Ectodermal cell (in vitro differentiated cells): ENCODE data around the gene SLC22A12.

Experiments used
- H3K27ac ChIP-seq: 2 replicates; pipeline ENCODE4 v1.7.0; 2013; ENCODE audit warnings: mild to moderate bottlenecking, low read depth, low read length; ENCODE audit not compliant: insufficient read depth, poor library complexity, severe bottlenecking
- H3K27me3 ChIP-seq: 2 replicates; pipeline ENCODE4 v1.7.0; 2013; ENCODE audit warnings: mild to moderate bottlenecking, low read length; ENCODE audit not compliant: insufficient read depth, control insufficient read depth, poor library complexity, severe bottlenecking
- H3K36me3 ChIP-seq: one replicate; pipeline ENCODE4 v1.7.0; 2013; ENCODE audit warnings: low read length; ENCODE audit not compliant: control insufficient read depth, insufficient read depth
- H3K4me1 ChIP-seq: one replicate; pipeline ENCODE4 v1.7.0; 2013; ENCODE audit warnings: low read length; ENCODE audit not compliant: control insufficient read depth, insufficient read depth
- H3K4me3 ChIP-seq: 2 replicates; pipeline ENCODE4 v1.7.0; 2013; ENCODE audit warnings: low read depth, low read length, control low read depth; ENCODE audit not compliant: insufficient read depth
- H3K9me3 ChIP-seq: 2 replicates; pipeline ENCODE4 v1.7.0; 2013; ENCODE audit warnings: mild to moderate bottlenecking, low read length, moderate library complexity; ENCODE audit not compliant: control insufficient read depth
- WGBS, 2 experiments: methylation state at CpG; one replicate each; pipeline ENCODE4 v1.1.7; 2013; ENCODE audit warnings: missing lambda C conversion rate in 2 of 2; 5-methylcytosine and 5-hydroxymethylcytosine counted together

The SLC22A12 gene

GRCh38 chr11:64624883-64625481 lies 34.0 kb downstream of the SLC22A12 start:
- 94 to 97% methylated on average over 4 of the region's 4 CpGs for WGBS, 2 experiments
- no peaks in the 10 kb centered on the region for H3K36me3 ChIP-seq
- no peak overlapping the region for H3K4me3 ChIP-seq
- no peak overlapping the region for H3K27ac ChIP-seq
- H3K9me3 ChIP-seq: no peaks in the 10 kb centered on the region
- no peaks in the 10 kb centered on the region for H3K27me3 ChIP-seq
- H3K4me1 ChIP-seq: peaks cover 34% of the 10 kb centered on the region

DNA sequence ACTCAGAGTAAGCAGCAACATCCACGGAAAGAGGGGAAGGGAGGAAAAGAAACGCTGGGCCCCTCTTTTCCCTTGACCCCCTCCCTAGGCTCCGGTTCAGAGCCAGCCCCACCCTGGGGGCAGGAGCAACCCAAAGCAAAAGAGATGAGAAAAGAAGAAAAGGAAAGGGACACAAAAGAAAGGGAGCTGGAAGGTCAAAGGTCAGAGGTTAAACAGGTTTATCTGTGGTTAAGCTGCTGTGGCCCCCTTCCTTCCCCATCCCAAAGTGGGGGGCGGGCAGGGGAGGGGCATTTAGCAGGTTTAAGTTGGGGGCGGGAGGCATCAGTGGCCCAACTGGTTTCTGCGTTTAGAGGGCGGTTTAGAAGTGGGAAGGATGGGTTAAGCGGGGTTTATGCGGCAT lies 35.6 kb downstream of the SLC22A12 start:
- Histone ChIP-seq H3K4me1 (peaks cover 18% of the 10 kb centered on the region), H3K9me3 (no peaks in the 10 kb centered on the region), H3K4me3 (no peak overlapping the region), H3K36me3 (no peaks in the 10 kb centered on the region), H3K27ac (no peak overlapping the region), H3K27me3 (no peaks in the 10 kb centered on the region)
- WGBS, 2 experiments: 55 to 58% methylated on average over 9 of the region's 9 CpGs

- H3K4me1 ChIP-seq: peaks cover 16% of the 10 kb centered on the region
- H3K27me3 ChIP-seq: no peaks in the 10 kb centered on the region
- 82 to 93% methylated on average over 4 of the region's 4 CpGs for WGBS, 2 experiments
- H3K36me3 ChIP-seq: no peaks in the 10 kb centered on the region
- no peaks in the 10 kb centered on the region for H3K9me3 ChIP-seq
- no peak overlapping the region for H3K27ac ChIP-seq
- H3K4me3 ChIP-seq: no peak overlapping the region
Observed at GRCh38 chr11:64627371-64627770, 36.4 kb downstream of the SLC22A12 start.

DNA sequence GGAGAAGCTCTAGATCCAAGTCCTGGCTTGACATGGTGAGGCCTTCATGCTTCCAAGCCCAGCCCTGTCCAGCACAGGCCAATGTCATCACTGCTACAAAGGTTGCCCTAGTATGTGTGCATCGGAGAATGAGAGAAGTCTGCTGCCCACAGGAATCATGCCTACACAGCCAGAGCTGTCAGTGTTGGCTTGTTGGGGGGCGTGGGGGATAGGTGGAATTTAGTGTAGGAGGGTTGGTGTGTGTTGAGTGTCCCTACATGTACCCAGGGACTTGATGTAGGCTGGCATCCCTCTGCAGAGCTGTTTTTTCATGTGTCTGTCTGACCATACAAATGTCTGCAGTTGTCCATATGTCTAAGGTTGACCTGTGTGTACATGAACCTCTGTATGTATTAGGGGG lies 37.6 kb downstream of the SLC22A12 start:
- Histone ChIP-seq H3K9me3 (no peaks in the 10 kb centered on the region), H3K27me3 (no peaks in the 10 kb centered on the region), H3K4me3 (no peak overlapping the region), H3K4me1 (peaks cover 16% of the 10 kb centered on the region), H3K27ac (no peak overlapping the region), H3K36me3 (no peaks in the 10 kb centered on the region)
- 89 to 94% methylated on average over 2 of the region's 2 CpGs for WGBS, 2 experiments

DNA sequence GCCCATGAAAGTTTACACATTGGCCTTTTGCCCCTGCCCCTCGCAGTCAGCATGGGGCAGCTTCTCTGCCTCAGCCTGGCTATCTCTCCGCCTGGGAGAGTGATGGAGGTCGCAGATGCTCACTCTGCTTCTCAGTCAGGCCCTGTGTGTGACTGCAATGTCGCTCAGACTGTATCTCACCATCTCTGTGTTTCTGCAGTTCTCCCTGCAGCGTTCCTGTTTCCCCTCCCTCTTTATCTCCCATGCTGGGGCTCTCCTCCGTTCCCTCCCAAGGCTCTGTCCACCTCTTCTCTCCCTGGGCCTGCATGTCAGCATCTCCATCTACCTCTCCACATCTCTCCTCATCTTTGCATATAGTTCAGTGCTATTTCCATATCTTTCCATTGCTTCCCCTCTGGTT lies 38.1 kb downstream of the SLC22A12 start:
- Histone ChIP-seq H3K4me3 (no peak overlapping the region), H3K27ac (no peak overlapping the region), H3K27me3 (no peaks in the 10 kb centered on the region), H3K36me3 (no peaks in the 10 kb centered on the region), H3K9me3 (no peaks in the 10 kb centered on the region), H3K4me1 (peaks cover 16% of the 10 kb centered on the region)
- 88 to 89% methylated on average over 6 of the region's 6 CpGs for WGBS, 2 experiments

DNA sequence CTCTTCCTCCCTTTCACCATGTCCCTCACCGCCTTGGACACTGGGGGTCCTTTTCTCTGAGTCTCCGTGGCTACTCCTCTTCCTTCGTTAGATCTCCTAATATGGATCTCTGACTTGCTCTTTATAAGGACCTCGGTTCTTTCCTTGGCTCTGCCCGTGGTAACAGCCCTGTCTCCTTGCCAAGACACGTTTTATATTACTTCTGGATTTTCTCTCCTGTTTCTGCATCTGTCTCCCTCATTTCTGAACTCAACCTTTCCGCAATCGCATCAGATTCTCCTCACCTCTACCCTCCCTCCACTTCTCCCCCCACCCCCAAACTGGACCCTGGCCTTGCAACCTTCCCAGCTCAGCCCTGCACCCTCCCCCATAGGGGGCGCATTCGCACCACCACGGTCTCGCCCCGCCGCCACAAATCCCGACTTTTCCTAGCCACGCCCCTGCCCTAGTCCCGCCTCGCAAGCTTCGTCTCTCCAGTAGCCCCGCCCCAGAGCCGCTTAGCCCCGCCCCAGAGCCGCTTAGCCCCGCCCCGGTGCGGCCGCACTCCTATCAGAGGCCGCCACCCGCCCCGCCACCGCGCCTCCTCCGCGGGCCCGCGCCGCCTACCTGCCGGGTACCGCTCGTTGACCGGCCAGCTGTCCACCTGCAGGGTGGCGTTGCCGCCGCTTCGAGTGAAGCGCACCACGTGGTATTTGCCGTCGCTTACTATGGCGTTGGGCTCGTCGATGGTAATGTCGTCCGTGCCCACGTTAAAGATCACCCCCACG lies 39.0 kb downstream of the SLC22A12 start:
- Histone ChIP-seq H3K4me1 (peaks cover 16% of the 10 kb centered on the region), H3K27ac (no peak overlapping the region), H3K36me3 (no peaks in the 10 kb centered on the region), H3K4me3 (no peak overlapping the region), H3K9me3 (no peaks in the 10 kb centered on the region), H3K27me3 (no peaks in the 10 kb centered on the region)
- WGBS, 2 experiments: 69% methylated on average over 56 of the region's 56 CpGs

DNA sequence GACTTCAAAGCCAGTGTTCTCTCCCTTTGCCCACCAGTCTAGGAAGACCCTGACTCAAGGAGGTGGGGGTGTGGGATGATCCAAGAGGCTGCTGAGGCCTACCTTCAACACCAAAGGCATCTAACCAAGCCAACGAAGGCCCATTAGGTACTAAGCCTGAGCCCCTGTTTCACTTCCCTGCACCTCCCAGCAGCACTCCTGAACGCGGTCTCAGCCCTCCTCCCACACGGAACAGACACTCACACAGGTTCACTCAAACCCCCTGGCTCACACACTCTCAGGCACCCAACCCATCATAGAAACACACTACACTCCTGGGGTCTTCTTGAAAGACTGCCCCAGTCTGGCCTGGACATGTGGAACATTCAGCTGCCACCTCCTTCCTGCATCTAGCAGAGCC lies 40.7 kb downstream of the SLC22A12 start:
- no peaks in the 10 kb centered on the region for H3K27me3 ChIP-seq
- no peak overlapping the region for H3K27ac ChIP-seq
- no peaks in the 10 kb centered on the region for H3K9me3 ChIP-seq
- H3K4me3 ChIP-seq: no peak overlapping the region
- no peaks in the 10 kb centered on the region for H3K36me3 ChIP-seq
- 90 to 92% methylated on average over 4 of the region's 4 CpGs for WGBS, 2 experiments
- peaks cover 10% of the 10 kb centered on the region for H3K4me1 ChIP-seq

DNA sequence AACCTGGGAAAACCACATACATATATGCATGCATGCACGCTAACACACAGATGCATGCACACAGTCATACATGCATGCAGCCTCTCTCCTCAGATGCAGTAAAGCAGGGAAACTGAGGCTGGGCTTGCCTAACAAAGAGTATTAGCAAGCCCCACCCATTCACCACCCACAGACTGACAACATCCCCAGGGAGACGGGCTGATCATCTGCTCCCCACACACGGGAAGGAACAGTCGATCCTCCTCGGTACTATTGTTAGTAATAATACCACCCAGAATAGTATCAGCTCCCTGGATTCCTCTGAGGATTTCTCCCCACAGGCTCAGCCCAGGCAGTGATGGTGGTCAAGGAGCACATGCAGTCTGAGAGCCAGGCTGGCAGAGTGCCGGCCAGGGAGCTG lies 41.2 kb downstream of the SLC22A12 start:
- H3K4me3 ChIP-seq: no peak overlapping the region
- H3K27me3 ChIP-seq: no peaks in the 10 kb centered on the region
- H3K9me3 ChIP-seq: no peaks in the 10 kb centered on the region
- peaks cover 4% of the 10 kb centered on the region for H3K4me1 ChIP-seq
- WGBS, 2 experiments: 87 to 89% methylated on average over 6 of the region's 6 CpGs
- H3K36me3 ChIP-seq: no peaks in the 10 kb centered on the region
- no peak overlapping the region for H3K27ac ChIP-seq

- WGBS, 2 experiments: 93% methylated on average over 10 of the region's 10 CpGs
Observed at GRCh38 chr11:64632654-64633053, 41.6 kb downstream of the SLC22A12 start.

DNA sequence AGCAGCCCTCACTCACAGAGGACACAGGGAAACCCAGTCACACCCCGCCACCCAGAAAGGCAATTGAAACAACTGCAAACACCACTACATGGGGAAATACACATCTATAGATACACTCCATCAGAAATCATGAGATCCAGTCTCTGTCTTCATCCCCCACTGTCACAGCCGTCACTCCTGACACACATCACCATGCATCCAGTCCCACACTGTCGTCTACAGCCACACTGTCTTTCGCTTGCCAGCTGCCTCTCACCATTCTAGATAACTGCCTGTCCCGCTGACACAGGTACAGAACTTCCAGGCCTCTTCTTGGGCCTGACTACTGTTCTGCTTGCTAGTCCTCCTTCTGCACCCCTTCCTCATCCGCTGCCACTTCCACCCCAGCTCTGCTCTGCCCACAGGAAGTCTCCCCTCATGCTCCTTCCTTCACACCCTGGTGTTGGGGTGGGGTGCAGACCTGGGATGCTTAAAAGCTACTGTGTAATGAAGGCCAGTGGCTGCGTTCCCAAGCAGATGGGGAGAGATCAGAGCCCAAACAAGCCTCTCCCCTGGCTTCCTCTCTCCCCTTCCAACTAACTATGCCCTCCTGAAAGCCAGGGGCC lies 42.6 kb downstream of the SLC22A12 start:
- WGBS, 2 experiments: 87 to 90% methylated on average over 7 of the region's 7 CpGs
- Histone ChIP-seq H3K9me3 (no peaks in the 10 kb centered on the region), H3K27ac (no peak overlapping the region), H3K27me3 (peaks cover 7% of the 10 kb centered on the region), H3K36me3 (no peaks in the 10 kb centered on the region), H3K4me3 (no peak overlapping the region), H3K4me1 (peaks cover 6% of the 10 kb centered on the region)

More at GRCh38 chr11:64632654-64633053, 41.6 kb downstream of the SLC22A12 start:
- Histone ChIP-seq H3K27me3 (no peaks in the 10 kb centered on the region), H3K36me3 (no peaks in the 10 kb centered on the region), H3K27ac (no peak overlapping the region), H3K9me3 (no peaks in the 10 kb centered on the region), H3K4me1 (peaks cover 4% of the 10 kb centered on the region), H3K4me3 (no peak overlapping the region)
